ENCODE data around the gene TIMM13. TPM values are rescaled to one million over a fixed set of nuclear protein-coding genes. Genes with fewer than 3 reads are reported as not detected.

The TIMM13 gene
- total RNA-seq, 4 donors from 2014 or later, result 46.2 to 65.7 (median 53.8) TPM

GRCh38 chr19:2438178-2438577 lies 10.8 kb upstream of the TIMM13 start:
- WGBS, 2 donors, result 93 to 94% methylated on average over 8 to 9 of the region's 20 CpGs
- Histone ChIP-seq H3K27ac (no peak overlapping the region), H3K4me3 (no peak overlapping the region), H3K36me3 (peaks cover 21 to 90% (median 42%) of the 10 kb centered on the region in 3 donors), H3K27me3 (no peaks in the 10 kb centered on the region), H3K9me3 (no peaks in the 10 kb centered on the region), H3K4me1 (no peaks in the 10 kb centered on the region)
- intact Hi-C loops (cut with DNase I), result no loop called here
- TF ChIP-seq CTCF (IDR thresholded peaks at IDR 0.05) (no peak), POLR2A (IDR thresholded peaks at IDR 0.05) (no peak)
- DNase-seq, result no peak

GRCh38 chr19:2436926-2437325 lies 9.5 kb upstream of the TIMM13 start:
- 100% methylated on average over 1 of the region's 15 CpGs; no CpG with 5 or more reads in 1 of the 2 donors for WGBS, 2 donors
- DNase-seq, result no peak
- H3K36me3 ChIP-seq, result peaks cover 20 to 86% (median 39%) of the 10 kb centered on the region in 3 donors
- H3K9me3 ChIP-seq, result no peaks in the 10 kb centered on the region
- H3K4me1 ChIP-seq, result no peaks in the 10 kb centered on the region
- H3K27me3 ChIP-seq, result no peaks in the 10 kb centered on the region
- no peak for TF ChIP-seq CTCF (IDR thresholded peaks at IDR 0.05)
- no peak overlapping the region for H3K4me3 ChIP-seq
- no peak overlapping the region for H3K27ac ChIP-seq
- intact Hi-C loops (cut with DNase I), result no loop called here

- no peak overlapping the region for H3K27ac ChIP-seq
- no peak for DNase-seq
- WGBS, 2 donors, result 91 to 97% methylated on average over 10 to 26 of the region's 39 CpGs
- no peaks in the 10 kb centered on the region for H3K27me3 ChIP-seq
- H3K4me3 ChIP-seq, result no peak overlapping the region
- intact Hi-C loops (cut with DNase I), result no loop called here
- TF ChIP-seq CTCF (IDR thresholded peaks at IDR 0.05), result no peak
- TF ChIP-seq POLR2A (IDR thresholded peaks at IDR 0.05), result no peak
- H3K4me1 ChIP-seq, result no peaks in the 10 kb centered on the region
- peaks cover 15 to 86% (median 36%) of the 10 kb centered on the region in 3 donors for H3K36me3 ChIP-seq
- H3K9me3 ChIP-seq, result no peaks in the 10 kb centered on the region
These were observed 9.0 kb upstream of the TIMM13 start for GRCh38 chr19:2436384-2436783.

DNA sequence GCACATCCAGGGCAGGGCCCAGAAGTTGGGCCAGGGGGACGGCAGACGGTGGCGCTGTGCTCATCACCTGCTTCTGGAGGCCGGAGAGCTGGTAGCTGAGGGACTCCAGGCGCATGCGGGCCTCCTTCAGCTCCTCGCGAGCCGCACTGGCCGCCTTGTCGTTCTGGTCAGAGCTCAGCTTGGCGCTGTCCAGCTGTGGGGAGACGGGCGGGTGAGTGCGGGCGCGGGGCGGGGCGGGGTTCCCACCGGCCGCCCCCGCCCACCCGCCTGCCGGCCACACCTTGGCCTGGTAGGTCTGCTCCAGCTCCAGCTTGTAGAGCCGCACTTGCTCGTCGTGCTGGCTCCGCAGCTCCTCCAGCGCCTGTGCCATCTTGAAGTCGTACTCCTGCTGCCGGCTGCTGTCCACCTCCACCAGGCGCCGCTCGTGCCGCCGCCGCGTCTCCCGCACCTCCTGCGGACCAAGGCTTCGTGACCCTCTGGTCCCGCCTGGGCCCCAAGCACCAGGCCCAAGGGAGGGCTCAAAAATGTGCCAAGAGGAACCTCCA lies 7.4 kb upstream of the TIMM13 start:
- TF ChIP-seq POLR2A (IDR thresholded peaks at IDR 0.05) (no peak), CTCF (IDR thresholded peaks at IDR 0.05) (no peak)
- intact Hi-C loops (cut with DNase I), result no loop called here
- Histone ChIP-seq H3K27me3 (no peaks in the 10 kb centered on the region), H3K9me3 (no peaks in the 10 kb centered on the region), H3K4me1 (no peaks in the 10 kb centered on the region), H3K27ac (no peak overlapping the region), H3K4me3 (no peak overlapping the region), H3K36me3 (peaks cover 15 to 88% (median 38%) of the 10 kb centered on the region in 3 donors)
- no peak for DNase-seq
- no CpG with 5 or more reads among the region's 42 CpGs for WGBS, 2 donors

GRCh38 chr19:2434267-2434666 lies 6.9 kb upstream of the TIMM13 start:
- DNase-seq, result no peak
- peaks cover 0 to 3% (median 0%) of the 10 kb centered on the region in 3 donors for H3K4me1 ChIP-seq
- TF ChIP-seq CTCF (IDR thresholded peaks at IDR 0.05), result no peak
- no peak for TF ChIP-seq POLR2A (IDR thresholded peaks at IDR 0.05)
- intact Hi-C loops (cut with DNase I), result no loop called here
- no peak overlapping the region for H3K27ac ChIP-seq
- H3K4me3 ChIP-seq, result no peak overlapping the region
- peaks cover 15 to 91% (median 38%) of the 10 kb centered on the region in 3 donors for H3K36me3 ChIP-seq
- no peaks in the 10 kb centered on the region for H3K27me3 ChIP-seq
- WGBS, 2 donors, result 94 to 95% methylated on average over 4 to 9 of the region's 22 CpGs
- H3K9me3 ChIP-seq, result no peaks in the 10 kb centered on the region
